NCI-H1105 (cell line): Measurements from ENCODE around the gene SAMD11.
A peak's percentile ranks its signal among the peaks of the same experiment; 100 is the strongest.

ENCODE experiments used
- DNase-seq: peaks from one replicate; lab custom pipeline; 2025; lab: John Stamatoyannopoulos, UW

Gene SAMD11

DNA sequence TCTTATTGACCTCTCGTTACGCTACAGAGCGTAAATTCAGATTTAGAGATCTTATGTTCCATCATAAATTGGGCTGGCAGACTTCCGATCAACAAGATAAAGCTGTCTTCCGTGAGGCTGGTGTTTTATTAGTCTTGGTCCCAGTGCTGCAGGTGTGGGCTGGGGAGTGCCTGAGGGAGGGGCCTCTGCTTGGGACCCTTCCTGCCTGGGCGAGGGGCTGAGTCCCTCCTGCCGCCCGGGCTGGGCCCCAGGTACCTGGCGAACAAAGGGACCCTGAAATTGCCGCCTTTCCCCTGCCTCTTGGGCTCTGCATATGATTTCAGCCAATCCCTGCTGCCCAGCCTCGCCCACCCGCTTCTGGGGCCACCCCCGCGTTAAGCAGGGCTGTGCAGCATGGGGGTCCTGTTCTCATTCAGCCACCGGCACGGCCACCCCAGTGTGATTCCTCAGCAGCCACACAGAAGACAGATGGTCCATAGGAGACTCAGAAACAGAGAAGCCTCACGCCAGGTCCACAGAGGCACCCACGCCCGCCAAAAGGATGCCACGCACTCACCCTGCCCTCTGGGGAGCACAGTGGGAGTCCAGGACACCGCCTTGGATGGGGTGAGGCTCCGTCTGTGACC, 6.1 kb upstream of the SAMD11 start:
- DNase-seq: no peak

DNA sequence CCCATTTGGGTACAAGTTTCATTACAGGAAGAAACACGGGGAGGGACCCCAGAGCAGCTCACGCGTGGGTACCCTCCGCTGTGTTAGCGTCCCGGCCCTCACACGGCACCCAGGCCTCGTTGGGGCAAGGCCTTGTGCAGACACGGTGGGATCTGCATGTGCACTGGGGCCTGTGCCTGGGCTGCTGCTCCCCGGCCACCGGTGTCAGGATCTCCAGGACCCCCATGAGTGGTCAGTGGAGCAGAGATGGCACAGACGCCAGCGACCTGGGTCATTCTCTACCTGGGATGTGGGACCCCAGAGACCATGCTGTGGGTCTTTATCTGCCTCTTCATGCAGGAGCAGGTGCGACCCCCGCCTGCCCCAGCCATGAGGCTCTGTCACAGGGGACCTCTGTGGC, 5.4 kb upstream of the SAMD11 start:
- no peak for DNase-seq

- no peak for DNase-seq
Observed at GRCh38 chr1:918843-919242, 4.9 kb upstream of the SAMD11 start.

GRCh38 chr1:919271-919872, 4.4 kb upstream of the SAMD11 start:
- DNase-seq: no peak

DNA sequence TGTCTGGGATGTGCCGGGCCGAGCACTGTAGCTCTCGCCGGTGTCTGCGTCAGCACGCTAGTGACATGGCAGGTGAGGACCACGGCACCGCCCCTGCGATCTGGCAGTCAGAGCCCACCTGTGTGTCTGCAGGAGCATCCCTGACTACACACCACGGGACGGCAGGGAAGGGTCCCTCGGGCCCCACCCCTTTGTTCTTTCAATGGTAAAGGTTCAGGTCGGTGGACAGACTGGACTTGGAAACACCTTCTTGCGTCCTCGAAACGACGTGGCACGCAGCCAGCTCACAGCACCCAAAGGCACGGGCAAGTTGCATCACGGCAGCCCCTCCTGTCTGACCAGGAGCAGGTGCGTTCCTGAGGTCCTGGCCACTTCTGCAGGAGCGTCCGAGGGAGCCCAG, 3.7 kb upstream of the SAMD11 start:
- peak; percentile 44 for DNase-seq

- DNase-seq: peak; percentile 32
Observed at GRCh38 chr1:920521-920920, 3.2 kb upstream of the SAMD11 start.

- DNase-seq: peak; percentile 85
Observed at GRCh38 chr1:921011-921837, 2.5 kb upstream of the SAMD11 start.

GRCh38 chr1:923991-924655, 400 bp downstream of the SAMD11 start:
- no peak for DNase-seq

DNA sequence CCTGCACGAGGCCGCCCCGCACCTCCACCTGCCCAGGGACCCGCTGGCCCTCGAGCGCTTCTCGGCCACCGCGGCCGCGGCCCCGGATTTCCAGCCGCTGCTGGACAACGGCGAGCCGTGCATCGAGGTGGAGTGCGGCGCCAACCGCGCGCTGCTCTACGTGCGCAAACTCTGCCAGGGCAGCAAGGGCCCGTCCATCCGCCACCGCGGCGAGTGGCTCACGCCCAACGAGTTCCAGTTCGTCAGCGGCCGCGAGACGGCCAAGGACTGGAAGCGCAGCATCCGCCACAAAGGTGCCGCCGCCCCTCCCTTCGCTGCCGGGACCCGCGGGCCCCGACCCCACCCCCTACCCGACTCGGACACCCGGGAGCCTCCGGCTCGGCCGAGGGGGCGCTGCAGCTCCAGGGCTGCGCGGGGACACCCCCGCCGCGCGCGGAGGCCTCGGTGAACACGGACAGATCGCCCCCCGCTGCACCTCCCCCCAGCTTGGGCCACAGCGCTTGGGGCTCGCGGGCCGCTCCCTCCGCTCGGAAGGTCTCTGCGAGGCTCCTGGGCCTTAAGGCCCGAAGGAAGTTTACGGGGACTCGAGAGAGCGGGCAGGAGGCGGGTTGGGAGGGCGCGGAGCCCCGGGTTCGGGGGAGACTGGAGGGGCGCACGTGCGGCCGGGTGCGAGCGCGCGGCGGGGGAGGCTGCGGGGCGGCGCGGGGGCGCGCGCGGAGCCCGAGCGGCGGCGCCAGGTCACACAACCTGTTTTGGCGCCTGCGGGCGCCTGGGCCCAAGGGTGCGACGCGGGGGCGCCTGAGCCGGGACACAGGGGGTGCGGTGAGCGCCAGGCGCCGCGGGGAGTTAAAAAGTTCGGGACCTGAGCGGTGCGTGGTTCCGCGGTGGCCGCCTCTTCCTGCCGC, 1.2 kb downstream of the SAMD11 start:
- DNase-seq: peak; percentile 25

DNA sequence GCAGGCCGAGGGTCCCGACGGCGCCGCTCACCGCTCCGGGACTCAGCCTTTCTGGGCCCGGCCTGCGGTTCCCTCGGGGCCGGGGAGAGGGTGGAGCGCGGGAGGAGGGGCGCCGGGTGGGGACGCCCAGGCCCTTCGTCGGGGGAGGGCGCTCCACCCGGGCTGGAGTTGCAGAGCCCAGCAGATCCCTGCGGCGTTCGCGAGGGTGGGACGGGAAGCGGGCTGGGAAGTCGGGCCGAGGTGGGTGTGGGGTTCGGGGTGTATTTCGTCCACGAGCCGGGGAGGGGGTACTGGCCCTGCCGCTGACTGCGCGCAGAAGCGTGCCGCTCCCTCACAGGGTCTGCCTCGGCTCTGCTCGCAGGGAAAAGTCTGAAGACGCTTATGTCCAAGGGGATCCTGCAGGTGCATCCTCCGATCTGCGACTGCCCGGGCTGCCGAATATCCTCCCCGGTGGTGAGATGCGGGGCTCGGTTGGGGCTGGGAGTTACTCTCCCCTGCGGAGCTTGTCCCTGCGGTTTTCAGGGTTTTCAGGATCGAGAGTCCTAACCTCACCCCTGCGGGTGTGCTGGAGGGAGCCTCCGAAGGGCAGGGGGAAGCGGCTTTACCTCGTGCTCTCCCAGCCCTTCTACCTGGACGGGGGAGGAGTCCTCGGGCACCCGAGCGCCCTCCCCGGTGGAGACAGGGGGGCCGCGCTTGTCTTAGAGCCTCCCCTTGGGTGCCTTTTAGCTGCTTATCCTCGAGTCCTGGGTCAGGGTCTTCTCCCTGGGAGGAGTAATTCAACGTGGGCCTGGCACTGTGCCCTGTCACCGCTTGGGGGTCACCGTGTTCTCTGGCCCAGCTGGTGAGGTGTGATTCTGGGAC, 2.1 kb downstream of the SAMD11 start:
- no peak for DNase-seq

DNA sequence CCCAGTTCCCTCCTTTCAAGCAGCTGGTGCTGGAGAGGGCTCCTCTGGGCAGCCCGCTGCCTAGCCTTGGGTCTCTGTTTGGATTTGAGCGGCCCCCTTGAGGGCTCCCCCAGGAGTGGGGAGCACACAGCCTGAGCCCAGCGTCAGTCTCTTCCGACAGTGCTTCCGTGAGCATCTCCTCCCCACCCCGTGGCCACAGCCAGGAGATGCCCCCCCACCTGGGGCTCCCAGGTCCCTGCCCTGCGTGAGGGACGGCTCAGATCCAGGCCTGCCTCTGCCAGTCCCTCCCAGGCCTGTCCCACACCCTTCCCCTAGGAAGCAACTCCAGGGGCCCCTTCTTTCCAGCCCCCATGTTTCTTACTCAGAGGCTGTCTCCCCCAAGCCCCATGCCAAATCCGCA, 3.5 kb downstream of the SAMD11 start:
- DNase-seq: no peak

DNA sequence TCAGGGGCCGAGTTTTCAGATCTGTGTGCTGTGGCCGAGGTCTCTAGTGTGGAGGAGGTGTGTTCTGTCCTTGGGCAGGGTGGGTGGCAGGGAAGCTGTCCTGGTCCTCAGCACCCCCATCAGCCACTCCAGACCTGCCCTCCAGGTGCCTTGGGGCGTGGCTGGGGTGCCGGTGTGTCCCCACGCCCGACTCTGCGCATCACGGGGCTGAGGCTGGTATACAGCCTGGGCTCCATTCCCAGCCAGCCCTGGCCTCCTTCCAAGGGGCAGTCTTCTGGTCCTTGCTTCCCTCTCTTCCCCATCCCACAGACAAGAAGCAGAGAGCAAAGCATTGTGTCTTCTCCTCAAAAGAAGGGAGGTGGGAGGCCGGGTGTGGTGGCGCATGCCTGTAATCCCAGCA, 4.0 kb downstream of the SAMD11 start:
- DNase-seq: no peak

DNA sequence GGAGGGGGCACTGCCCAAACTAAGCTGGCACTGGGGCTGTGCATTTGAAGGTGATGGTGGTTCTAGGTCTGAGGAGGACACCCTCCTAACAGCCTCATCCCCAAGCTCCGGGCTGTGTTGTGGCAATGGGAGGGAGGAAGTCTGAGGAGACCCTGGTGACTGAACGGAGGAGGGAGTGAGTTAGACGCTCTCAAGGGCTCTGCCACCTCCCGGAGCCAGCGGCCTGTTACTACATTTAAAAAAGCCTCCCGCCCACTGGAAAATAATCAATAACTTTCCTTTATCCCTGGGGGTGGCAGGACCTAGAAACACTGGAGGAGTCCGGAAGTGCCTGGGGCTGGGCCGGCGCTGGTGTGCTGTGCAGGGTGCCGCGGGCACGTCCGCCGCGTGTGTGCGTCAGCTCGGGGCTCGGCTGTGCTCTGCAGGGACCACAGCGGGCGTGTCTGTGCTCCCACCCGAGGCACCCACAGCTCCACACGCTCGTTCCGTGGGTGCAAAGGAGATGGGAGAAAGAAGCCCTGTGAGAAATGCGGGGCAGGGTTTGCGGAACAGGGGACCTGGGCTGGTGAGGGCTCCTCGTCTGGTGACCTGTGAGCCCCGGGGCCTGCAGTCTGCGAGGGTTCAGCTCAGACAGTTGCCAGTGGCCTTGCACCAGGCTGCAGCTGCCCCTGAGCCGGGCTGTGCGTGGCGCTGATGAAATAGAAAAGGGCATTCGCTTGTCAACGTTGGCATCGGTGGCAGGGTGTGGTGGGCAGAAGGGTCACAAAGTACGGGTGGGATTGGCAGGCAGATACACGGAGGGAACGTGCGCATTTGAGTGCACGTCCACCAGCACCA, 5.3 kb downstream of the SAMD11 start:
- no peak for DNase-seq

DNA sequence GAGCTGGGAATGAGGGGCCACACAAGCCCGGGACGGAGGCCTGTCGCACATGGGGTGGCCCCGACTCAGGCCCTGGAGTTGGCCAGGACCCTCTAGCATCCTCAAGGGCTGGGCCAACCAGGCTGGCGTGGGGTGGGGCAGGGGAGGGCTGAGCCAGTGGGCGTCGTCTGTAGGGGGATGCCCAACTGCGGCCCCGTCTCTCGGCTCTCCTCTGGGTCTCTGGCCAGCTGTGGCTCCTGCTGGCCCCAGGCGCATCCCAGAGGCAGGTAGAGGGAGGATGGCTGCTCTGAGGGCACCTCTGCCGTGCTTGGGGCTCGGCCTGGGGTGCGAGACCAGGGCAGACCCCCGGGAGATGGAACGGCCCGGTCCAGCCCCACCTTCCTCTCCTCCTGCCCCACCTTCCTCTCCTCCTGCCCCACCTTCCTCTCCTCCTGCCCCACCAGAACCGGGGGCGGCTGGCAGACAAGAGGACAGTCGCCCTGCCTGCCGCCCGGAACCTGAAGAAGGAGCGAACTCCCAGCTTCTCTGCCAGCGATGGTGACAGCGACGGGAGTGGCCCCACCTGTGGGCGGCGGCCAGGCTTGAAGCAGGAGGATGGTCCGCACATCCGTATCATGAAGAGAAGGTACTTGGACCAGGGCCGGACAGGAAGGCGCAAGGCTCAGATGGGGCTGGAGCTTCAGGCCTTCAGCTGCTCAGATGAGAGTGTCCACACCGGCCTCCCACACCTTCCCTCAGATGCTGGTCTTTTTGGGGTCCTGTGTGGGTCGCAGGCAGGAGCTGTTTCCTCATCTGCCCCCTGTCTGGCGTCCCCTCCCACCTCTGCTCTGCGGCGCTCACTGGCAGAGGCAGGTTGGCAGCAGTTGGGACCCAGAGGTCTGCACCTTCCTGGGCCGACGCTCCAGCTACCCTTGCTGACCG, 6.2 kb downstream of the SAMD11 start:
- no peak for DNase-seq

DNA sequence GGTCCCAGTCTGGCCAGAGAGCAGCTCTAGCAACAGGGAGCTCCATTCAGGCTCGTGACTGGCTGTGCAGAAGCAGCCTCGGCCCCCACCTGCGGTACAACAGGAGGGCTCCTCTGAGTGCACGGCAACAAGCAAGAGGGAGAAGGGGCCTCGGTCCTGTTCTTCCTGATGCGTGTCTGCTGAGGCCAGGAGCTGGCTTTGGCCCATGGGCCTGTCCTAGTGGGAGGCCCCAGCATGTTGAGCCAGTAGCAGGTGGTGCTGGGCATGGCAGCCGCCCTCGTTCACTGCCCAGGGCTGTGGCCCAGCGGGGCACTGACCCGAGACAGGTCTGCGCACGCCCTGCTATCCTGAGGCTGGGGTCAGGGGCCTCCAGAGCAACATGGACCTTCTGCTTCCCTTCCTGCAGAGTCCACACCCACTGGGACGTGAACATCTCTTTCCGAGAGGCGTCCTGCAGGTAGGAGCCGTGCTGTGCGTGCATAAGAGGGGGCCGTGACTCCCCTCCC, 7.0 kb downstream of the SAMD11 start:
- no peak for DNase-seq

DNA sequence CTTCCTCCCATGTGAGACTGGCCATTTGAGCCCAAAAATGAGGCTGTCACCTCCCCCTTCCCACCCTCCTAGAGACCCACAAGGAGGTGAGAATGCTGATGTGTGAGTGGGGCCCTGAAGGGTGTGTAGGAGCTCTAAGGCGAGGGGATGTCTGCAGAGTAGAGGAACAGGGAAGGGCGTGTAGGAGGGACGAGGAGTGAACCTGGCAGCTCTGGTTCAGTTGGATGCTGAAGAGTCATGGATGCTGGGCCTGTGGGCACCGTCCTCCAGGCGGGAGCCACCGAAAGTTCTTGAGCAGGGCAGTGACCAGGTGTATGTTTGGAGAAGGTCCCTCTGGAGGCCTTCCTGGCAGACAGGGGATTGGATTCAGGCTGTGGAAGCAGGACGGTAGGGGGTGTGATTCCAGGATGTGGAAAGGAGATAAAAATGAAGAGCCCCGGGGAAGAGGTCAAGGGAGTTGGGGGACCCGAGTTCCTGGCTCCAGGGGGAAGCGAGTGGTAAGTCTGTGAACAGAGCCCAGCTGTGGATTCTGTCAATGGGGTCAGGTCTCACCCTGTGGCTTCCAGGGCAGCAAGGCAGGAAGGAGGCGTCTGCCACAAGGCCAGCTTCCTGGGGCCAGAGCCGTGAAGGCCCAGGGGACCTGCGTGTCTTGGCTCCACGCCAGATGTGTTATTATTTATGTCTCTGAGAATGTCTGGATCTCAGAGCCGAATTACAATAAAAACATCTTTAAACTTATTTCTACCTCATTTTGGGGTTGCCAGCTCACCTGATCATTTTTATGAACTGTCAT, 7.9 kb downstream of the SAMD11 start:
- no peak for DNase-seq

GRCh38 chr1:932173-932510, 8.4 kb downstream of the SAMD11 start:
- DNase-seq: no peak
